Activated naive CD4-positive, alpha-beta T cell treated with anti-CD3 and anti-CD28 coated beads, Interleukin-2, amount 50 U/mL, for 24 hours (primary cell): ENCODE data around the gene ACACA.

Experiments
- H3K27ac Mint-ChIP-seq: one replicate; pipeline ENCODE4 v1.8.0; 2021; ENCODE audit warnings: mild to moderate bottlenecking, mixed read lengths
- H3K27me3 Mint-ChIP-seq: one replicate; pipeline ENCODE4 v1.8.0; 2021; ENCODE audit warnings: mixed read lengths
- H3K36me3 Mint-ChIP-seq: one replicate; pipeline ENCODE4 v1.8.0; 2021; ENCODE audit warnings: mixed read lengths
- H3K4me1 Mint-ChIP-seq: one replicate; pipeline ENCODE4 v1.8.0; 2021; ENCODE audit warnings: mixed read lengths
- H3K4me3 Mint-ChIP-seq: one replicate; pipeline ENCODE4 v1.8.0; 2021; ENCODE audit warnings: mild to moderate bottlenecking, mixed read lengths
- H3K9me3 Mint-ChIP-seq: one replicate; pipeline ENCODE4 v1.8.0; 2021; ENCODE audit warnings: mixed read lengths

Gene ACACA

DNA sequence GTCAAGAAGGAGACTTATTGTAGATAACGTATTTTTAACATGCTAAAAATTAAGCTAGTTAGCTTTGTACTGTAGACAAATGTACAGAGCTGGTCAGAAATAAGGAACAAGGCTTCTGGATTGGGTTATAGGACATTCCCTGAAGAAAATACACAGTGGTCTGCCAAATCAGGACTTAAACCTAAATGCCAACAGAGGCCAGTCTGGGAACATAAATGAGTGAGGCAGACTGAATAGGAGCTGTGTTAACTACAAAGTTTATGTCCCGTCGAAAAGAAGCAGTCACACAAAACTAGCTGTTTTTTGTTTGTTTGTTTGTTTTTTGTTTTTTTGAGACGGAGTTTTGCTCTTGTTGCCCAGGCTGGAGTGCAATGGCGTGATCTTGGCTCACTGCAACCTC, 151.2 kb downstream of the ACACA start:
- Mint-ChIP-seq H3K4me3 (no peak overlapping the region), H3K4me1 (no peaks in the 10 kb centered on the region), H3K27me3 (no peaks in the 10 kb centered on the region), H3K9me3 (no peaks in the 10 kb centered on the region), H3K36me3 (peaks cover 7% of the 10 kb centered on the region), H3K27ac (no peak overlapping the region)

DNA sequence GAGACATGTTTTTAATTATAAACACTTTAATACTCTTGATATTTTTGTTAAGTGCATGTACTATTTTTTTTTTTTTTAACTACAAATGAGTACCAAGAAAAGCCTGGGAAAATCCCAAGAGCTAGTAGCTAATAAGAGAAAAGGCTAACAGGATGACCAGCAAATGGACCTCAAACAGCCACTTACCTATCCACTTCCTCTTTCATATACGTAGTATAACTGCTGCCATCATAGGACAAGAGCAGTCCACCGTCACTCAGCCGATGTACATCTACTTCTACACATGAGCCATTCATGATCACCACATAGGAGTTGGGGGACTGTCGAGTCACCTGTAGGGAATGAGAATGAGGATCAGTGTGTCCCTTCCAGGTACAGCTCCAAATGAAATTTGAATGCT, 158.8 kb downstream of the ACACA start:
- H3K4me3 Mint-ChIP-seq: no peak overlapping the region
- H3K36me3 Mint-ChIP-seq: peaks cover 17% of the 10 kb centered on the region
- no peaks in the 10 kb centered on the region for H3K4me1 Mint-ChIP-seq
- no peaks in the 10 kb centered on the region for H3K27me3 Mint-ChIP-seq
- no peak overlapping the region for H3K27ac Mint-ChIP-seq
- H3K9me3 Mint-ChIP-seq: no peaks in the 10 kb centered on the region

DNA sequence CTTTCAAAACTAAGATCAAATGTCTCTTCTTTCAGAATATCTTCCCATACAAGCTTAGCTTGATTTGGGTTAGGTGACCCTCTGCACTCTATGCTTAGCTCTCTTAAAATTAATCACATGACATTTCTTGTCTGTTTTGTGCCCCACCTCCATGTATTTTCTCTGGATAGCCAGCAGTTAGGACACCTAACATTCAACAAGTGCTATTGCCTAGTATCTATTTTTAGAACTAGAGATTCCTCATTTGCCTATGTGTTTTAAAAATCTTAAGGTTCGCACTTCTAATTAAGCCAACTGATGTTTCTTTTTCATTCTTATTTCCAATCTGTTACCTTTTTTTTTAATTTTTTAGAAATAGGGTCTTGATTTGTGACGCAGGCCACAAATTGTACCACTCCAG, 160.6 kb downstream of the ACACA start:
- H3K27me3 Mint-ChIP-seq: no peaks in the 10 kb centered on the region
- no peak overlapping the region for H3K27ac Mint-ChIP-seq
- peaks cover 15% of the 10 kb centered on the region for H3K36me3 Mint-ChIP-seq
- no peak overlapping the region for H3K4me3 Mint-ChIP-seq
- H3K4me1 Mint-ChIP-seq: no peaks in the 10 kb centered on the region
- H3K9me3 Mint-ChIP-seq: no peaks in the 10 kb centered on the region

DNA sequence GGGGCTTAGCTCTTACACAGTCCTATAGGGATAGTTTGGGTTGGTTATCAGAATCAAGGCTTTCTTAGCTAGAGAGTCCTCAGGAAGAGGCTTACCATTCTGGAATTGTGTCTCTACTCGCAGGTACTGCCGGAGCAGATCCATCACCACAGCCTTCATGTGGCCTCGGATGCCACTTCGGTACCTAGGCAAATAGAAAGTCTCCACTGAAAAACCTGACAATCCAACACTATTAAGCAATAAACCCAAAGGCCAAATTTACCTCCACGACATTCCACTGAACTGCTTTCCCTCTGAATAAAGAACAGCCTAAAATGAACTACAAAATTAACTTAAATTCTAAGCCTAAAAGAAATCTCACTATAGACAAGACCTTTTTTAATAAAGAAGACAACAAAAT, 166.3 kb downstream of the ACACA start:
- no peak overlapping the region for H3K27ac Mint-ChIP-seq
- H3K4me3 Mint-ChIP-seq: no peak overlapping the region
- peaks cover 14% of the 10 kb centered on the region for H3K36me3 Mint-ChIP-seq

DNA sequence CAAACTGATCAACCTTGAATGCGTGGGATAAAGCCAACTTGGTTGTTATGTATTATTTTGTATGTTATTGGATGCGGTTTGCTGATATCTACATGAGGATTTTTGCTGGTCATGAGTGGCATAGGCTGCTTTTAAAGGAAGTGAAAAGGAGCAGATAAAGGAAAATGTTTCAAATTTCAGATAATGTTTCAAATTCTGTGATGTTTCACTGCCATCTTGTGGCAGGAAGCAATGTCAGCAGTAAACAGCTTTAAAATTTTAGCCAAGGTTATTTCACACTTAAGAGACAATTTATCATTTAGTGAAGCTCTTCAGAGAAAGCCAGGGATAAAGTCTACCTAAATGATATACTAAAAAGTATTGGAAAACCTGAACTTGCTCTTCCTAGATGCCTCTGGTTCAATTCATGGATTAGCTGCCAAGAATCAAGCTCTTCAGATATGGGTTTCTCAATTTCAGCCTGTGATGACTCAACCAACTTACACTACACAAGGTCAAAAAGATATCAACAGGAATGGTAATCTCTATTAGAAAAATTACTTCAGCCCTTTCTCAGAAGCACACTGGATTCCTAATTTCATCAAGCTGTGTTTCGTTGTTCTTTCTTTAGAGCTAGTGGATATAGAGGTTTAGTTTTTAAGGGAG, 166.8 kb downstream of the ACACA start:
- Mint-ChIP-seq H3K9me3 (no peaks in the 10 kb centered on the region), H3K27ac (no peak overlapping the region), H3K27me3 (no peaks in the 10 kb centered on the region), H3K4me1 (no peaks in the 10 kb centered on the region), H3K4me3 (no peak overlapping the region), H3K36me3 (peaks cover 12% of the 10 kb centered on the region)

More for the DNA sequence above, 166.3 kb downstream of the ACACA start:
- Mint-ChIP-seq H3K27me3 (no peaks in the 10 kb centered on the region), H3K9me3 (no peaks in the 10 kb centered on the region), H3K4me1 (no peaks in the 10 kb centered on the region)

DNA sequence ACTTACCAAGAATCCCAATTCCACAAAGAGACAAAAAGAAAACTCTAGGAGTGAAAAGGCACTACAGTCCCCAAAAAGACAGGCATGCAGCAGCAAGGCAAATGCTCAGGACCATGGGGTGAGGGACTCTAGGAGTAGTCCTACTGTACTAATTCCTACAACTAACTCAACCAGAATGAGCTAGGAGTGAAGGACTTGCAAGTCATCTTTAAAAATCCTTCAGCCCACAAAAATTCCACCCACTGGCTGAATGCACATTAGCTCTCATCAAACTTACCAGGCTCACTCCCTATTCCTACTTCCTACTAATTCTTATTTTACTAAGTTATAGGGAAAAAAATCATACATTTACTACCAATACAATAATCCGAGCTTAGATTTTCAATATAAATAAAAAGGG, 172.5 kb downstream of the ACACA start:
- H3K4me3 Mint-ChIP-seq: no peak overlapping the region
- no peaks in the 10 kb centered on the region for H3K4me1 Mint-ChIP-seq
- H3K27ac Mint-ChIP-seq: no peak overlapping the region
- peaks cover 4% of the 10 kb centered on the region for H3K36me3 Mint-ChIP-seq
- H3K27me3 Mint-ChIP-seq: no peaks in the 10 kb centered on the region
- H3K9me3 Mint-ChIP-seq: no peaks in the 10 kb centered on the region

DNA sequence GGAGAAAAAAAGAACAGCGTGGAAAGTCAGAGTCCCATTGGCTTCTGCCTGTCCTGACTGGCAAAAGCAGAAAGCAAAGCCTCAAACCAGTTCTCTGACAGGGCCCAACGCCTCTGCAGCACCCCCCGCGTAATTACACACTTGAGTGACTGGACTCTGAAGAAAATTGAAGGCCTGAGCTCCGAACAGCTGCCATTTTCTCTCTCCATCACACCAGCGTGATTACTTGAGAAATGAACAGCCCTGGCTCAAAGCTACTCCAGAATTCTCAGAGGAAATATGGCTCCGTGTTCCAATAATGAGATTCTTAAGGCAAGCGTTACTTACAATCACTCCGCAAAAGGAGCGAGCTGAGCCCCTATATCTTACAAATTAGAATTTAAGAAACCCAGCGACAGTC, 173.6 kb downstream of the ACACA start:
- H3K27me3 Mint-ChIP-seq: no peaks in the 10 kb centered on the region
- no peak overlapping the region for H3K27ac Mint-ChIP-seq
- no peak overlapping the region for H3K4me3 Mint-ChIP-seq
- no peaks in the 10 kb centered on the region for H3K4me1 Mint-ChIP-seq
- no peaks in the 10 kb centered on the region for H3K9me3 Mint-ChIP-seq
- peaks cover 5% of the 10 kb centered on the region for H3K36me3 Mint-ChIP-seq

DNA sequence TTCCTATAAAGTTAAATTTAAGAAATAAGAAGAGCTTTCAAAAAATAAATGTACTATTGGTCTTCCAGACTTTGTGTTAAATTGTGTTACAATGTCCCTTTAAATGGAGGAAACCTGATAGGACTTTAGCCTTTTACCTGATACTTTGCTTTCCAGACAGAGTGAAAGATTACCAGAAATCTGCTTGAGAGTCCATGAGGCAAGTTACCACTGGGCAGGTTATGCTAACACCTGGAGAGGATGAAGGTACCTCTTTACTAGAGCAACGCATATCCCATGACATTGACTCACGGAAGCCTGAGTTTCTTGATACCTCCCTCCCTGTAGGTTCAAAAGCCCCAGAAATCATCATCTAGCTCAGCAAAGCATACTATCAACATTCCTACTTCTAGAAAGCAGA, 174.7 kb downstream of the ACACA start:
- Mint-ChIP-seq H3K27me3 (no peaks in the 10 kb centered on the region), H3K27ac (no peak overlapping the region), H3K4me1 (no peaks in the 10 kb centered on the region), H3K4me3 (no peak overlapping the region), H3K9me3 (no peaks in the 10 kb centered on the region), H3K36me3 (peaks cover 5% of the 10 kb centered on the region)

DNA sequence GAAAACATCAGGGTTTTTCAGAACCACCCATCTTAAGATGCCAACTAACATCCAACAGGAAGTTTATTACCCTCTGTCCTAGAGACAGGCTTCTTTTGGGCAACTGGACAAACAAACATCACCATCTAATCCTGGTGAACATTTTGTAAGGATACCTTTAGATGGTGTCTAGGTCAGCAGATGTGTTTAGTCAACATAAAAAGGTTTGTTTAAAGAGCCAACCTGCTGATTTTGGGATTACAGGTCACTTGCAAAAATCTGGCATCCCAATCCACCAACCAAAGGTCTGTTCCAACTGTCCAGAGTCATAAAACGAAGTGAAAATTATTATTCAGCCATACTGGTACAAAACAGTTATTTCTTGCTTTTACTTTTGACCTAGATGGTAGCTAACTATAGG, 176.0 kb downstream of the ACACA start:
- Mint-ChIP-seq H3K4me3 (no peak overlapping the region), H3K27me3 (no peaks in the 10 kb centered on the region)

DNA sequence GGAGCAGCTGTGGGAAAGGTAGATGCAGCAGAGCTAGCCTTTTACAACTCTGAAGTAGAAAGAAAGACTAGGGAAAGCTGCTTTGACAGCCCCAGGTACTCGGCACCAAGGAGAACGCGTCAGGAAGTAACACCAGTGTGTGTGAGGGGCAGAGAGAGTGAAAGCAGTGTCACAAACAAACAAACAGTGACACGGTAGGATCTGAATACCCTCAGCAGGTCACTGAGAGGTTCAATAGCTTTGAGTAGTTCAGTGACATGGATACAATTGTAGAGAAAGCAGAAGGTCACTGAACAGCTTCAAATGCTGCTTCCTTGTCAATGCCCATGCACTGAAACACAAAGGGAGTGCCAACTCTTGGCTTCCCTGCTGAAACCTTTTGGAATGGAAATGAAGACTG, 181.2 kb downstream of the ACACA start:
- Mint-ChIP-seq H3K4me1 (no peaks in the 10 kb centered on the region), H3K27ac (no peak overlapping the region), H3K4me3 (no peak overlapping the region), H3K9me3 (no peaks in the 10 kb centered on the region), H3K27me3 (no peaks in the 10 kb centered on the region), H3K36me3 (peaks cover 8% of the 10 kb centered on the region)

More for the DNA sequence above, 176.0 kb downstream of the ACACA start:
- no peak overlapping the region for H3K27ac Mint-ChIP-seq
- no peaks in the 10 kb centered on the region for H3K4me1 Mint-ChIP-seq
- peaks cover 5% of the 10 kb centered on the region for H3K36me3 Mint-ChIP-seq
- H3K9me3 Mint-ChIP-seq: no peaks in the 10 kb centered on the region

DNA sequence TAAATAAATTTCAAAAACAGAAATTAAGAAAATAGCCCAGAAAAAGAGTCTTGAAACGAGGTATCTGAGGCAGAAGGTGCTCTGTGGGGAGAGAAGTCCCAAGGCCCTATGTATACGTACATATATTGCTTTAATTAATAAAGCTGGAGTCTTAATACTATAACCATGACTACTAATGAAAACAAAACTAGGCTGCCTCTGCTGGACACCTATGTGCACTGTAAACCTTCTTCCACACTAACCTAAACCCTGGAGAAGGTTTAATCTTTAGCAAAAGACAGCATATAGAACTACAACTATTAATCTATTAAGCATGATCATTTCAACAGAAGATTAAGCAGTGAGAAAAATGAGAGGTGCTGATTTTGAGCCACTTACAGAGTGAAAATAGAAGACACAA, 184.8 kb downstream of the ACACA start:
- H3K27ac Mint-ChIP-seq: no peak overlapping the region
- H3K36me3 Mint-ChIP-seq: peaks cover 11% of the 10 kb centered on the region
- H3K27me3 Mint-ChIP-seq: no peaks in the 10 kb centered on the region
- H3K4me1 Mint-ChIP-seq: no peaks in the 10 kb centered on the region
- no peaks in the 10 kb centered on the region for H3K9me3 Mint-ChIP-seq
- no peak overlapping the region for H3K4me3 Mint-ChIP-seq

DNA sequence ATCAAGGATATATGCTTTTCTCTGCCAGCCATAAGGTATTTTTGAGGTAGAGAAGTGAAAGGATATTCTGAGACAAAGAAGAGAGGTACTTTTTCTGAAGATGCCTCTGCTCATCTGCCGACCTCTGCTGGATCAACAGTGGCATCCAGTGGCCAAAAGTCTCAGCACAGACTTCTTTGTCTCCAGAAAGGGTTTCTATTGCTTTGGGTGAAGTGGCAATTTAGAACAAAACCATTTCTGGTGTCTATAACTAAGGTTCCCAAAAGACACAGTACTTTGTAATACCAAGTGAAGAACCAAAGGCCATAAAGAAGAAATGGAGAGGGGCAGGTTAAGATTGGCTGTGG, 186.1 kb downstream of the ACACA start:
- Mint-ChIP-seq H3K4me1 (no peaks in the 10 kb centered on the region), H3K4me3 (no peak overlapping the region)

DNA sequence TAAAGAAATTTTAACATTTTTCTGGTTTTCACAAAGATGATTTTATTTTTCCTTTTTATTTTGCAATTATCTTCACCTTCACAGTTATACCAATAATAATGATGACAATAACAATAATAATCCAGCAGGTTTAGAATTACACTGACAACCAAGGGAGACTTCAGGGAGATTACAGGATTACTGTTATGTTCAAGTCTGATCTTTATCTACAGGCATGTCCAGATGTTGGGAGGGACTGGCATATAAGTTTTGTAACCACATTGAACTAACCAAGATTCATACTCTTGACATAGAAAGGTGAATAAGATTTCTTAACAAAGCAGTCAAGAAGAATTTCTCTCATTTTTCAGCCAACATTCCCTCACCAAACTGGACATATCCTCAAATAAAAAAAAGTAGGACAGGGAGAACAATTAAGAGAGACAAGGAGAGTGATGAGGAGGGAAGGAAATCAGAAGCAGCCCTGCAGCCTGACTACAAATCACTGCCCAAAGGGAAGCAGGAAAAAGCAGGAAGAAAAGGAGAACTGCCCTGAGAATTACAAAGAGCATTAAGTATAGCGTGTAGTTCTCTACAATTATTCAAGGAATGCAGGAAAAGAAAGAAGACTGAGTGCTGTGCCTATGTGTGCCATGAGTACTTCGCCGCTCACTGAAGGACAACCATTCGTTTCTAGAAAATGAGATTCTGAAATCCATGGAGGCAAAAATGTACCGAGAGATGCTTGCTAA, 186.6 kb downstream of the ACACA start:
- Mint-ChIP-seq H3K9me3 (no peaks in the 10 kb centered on the region), H3K27ac (no peak overlapping the region), H3K4me1 (no peaks in the 10 kb centered on the region), H3K4me3 (no peak overlapping the region), H3K36me3 (peaks cover 12% of the 10 kb centered on the region), H3K27me3 (no peaks in the 10 kb centered on the region)

More for the DNA sequence above, 186.1 kb downstream of the ACACA start:
- no peaks in the 10 kb centered on the region for H3K27me3 Mint-ChIP-seq
- H3K36me3 Mint-ChIP-seq: peaks cover 12% of the 10 kb centered on the region
- no peak overlapping the region for H3K27ac Mint-ChIP-seq
- H3K9me3 Mint-ChIP-seq: no peaks in the 10 kb centered on the region

DNA sequence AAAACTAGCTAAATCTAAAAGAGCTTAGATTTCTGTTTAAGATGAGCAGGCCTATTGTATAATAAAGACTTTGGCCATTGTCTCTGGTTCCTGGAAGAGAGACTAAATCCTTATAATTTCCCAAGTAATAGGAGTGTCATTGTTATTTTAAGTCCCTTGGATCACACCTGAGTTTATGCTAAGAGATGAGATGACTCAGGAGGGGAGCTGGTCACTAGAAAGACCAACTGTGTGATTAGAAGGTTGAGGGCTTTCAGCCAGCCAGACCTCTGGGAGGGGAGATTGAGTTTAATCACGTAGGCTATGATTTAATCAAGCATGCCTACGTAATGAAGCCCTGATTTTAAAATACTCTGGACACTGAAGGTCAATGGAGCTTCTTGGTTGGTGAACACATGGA, 187.8 kb downstream of the ACACA start:
- H3K27ac Mint-ChIP-seq: no peak overlapping the region
- no peaks in the 10 kb centered on the region for H3K4me1 Mint-ChIP-seq

DNA sequence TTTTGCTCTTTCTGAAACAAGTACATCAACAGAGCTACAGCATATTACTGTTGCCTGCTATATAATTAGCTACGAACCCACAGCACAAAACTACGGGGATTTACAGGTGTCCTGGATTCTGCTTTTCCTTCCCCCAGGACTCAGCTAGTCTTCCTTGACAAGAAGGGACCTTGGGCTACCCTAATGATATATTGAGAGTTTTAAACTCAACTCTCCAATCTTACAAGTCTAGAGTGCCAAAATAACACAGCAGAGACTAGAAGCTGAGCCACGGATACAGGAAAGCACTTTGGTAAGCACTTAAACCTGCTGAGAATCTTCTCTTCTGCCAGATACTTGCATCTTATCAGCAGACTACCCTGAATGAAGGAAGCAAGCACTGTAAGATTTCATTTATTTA, 192.2 kb downstream of the ACACA start:
- Mint-ChIP-seq H3K36me3 (peaks cover 5% of the 10 kb centered on the region), H3K27me3 (no peaks in the 10 kb centered on the region), H3K9me3 (no peaks in the 10 kb centered on the region), H3K4me3 (no peak overlapping the region), H3K27ac (no peak overlapping the region), H3K4me1 (no peaks in the 10 kb centered on the region)

More for the DNA sequence above, 187.8 kb downstream of the ACACA start:
- Mint-ChIP-seq H3K9me3 (no peaks in the 10 kb centered on the region), H3K27me3 (no peaks in the 10 kb centered on the region), H3K4me3 (no peak overlapping the region), H3K36me3 (peaks cover 12% of the 10 kb centered on the region)

DNA sequence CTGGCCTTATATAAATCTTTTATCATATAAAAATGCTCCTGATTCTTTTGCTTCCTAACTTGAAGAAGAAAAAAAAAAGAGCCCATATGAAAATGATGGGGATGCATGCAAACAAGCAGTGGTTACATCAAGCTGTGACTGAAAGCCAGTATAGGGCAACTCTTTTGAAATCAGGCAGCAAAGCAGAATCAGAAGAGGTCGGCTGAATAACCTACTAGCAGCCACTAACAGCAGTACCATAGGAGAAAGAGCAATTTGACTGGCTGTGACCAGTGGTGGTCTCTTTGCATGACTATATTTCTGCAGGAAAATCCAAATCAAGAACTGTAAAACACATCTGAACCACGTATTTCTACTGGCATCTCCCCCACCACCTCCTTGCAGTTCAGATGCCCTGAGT, 192.7 kb downstream of the ACACA start:
- Mint-ChIP-seq H3K4me3 (no peak overlapping the region), H3K27me3 (no peaks in the 10 kb centered on the region), H3K27ac (no peak overlapping the region), H3K36me3 (peaks cover 5% of the 10 kb centered on the region), H3K4me1 (no peaks in the 10 kb centered on the region), H3K9me3 (no peaks in the 10 kb centered on the region)

DNA sequence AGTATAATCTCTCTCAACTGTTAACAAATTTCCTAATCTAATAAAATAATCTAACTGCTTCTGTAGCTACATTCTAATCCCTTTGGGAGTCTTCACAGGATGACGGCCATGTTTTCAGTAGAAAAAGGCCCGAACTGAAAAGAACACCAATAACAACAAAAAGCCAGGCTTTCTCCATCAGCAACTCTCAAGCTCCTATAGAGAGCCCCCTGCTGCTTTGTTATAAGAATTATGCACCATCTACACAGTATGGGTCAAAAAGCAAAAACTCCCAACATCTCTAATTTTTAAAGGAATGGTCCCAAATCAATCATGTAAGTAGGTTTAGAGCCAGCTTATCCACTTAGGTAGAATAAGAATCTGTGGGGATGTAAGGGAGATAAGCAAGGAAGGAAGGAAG, 194.5 kb downstream of the ACACA start:
- Mint-ChIP-seq H3K27ac (no peak overlapping the region), H3K9me3 (no peaks in the 10 kb centered on the region), H3K4me3 (no peak overlapping the region), H3K36me3 (peaks cover 3% of the 10 kb centered on the region), H3K4me1 (no peaks in the 10 kb centered on the region), H3K27me3 (no peaks in the 10 kb centered on the region)
